ENCODE measurements around the gene CFAP73. TPM values are rescaled to one million over a fixed set of nuclear protein-coding genes. Genes with fewer than 3 reads are reported as not detected.

CFAP73 gene
- total and polyA plus RNA-seq, 10 of the 15 experiments (the other 5 are each of a cell fraction or from before 2014, with no cell fraction given), result 0.18 TPM; not detected in 9

GRCh38 chr12:113202300-113203075 lies 53.0 kb downstream of the CFAP73 start (continued):
- TF ChIP-seq ZNF592 (IDR thresholded peaks at IDR 0.05), result no peak
- TF ChIP-seq NR2C1 (IDR thresholded peaks at IDR 0.05), result no peak

- peak; percentile 0; the same call in 1 of the 3 replicates for ATAC-seq
- WGBS (ENCODE audit: insufficient coverage, insufficient replicate concordance, low lambda C conversion rate, missing lambda C conversion rate), result 84% methylated on average over 8 of the region's 8 CpGs
- TF ChIP-seq CBX5 (IDR thresholded peaks at IDR 0.05; ENCODE audit: low read depth) (no peak), NFYA (IDR thresholded peaks at IDR 0.05; ENCODE audit: borderline replicate concordance, low read depth, low read length) (no peak), IKZF1 (conservative IDR thresholded peaks at IDR 0.05) (peak; percentile 38; the same call in 1 of the 2 replicates), SIN3A (IDR thresholded peaks at IDR 0.05; ENCODE audit: low read depth, low read length) (no peak), RELA (IDR thresholded peaks at IDR 0.05; ENCODE audit: borderline replicate concordance, partially characterized antibody) (no peak), ZNF687 (IDR thresholded peaks at IDR 0.05) (0 out of 2 replicates have a peak, but pooled peaks have one; percentile 12), CBFB (IDR thresholded peaks at IDR 0.05; ENCODE audit: low read depth) (0 out of 2 replicates have a peak, but pooled peaks have one; percentile 20), RB1 (IDR thresholded peaks at IDR 0.05; ENCODE audit: borderline replicate concordance) (no peak)
Measured at GRCh38 chr12:113203852-113204760, 54.6 kb downstream of the CFAP73 start.

More at GRCh38 chr12:113203852-113204760, 54.6 kb downstream of the CFAP73 start:
- Histone ChIP-seq H3K4me2 (ENCODE audit: control insufficient read depth, insufficient read depth) (no peak overlapping the region), H3K4me3 (no peak overlapping the region), H4K20me1 (ENCODE audit: control insufficient read depth, insufficient read depth) (no peaks in the 10 kb centered on the region), H3K27me3 (replicated peaks in 1 of 2; ENCODE audit: control insufficient read depth in 2 of 2, insufficient read depth in 2 of 2, low read length in 1 of 2) (no peaks in the 10 kb centered on the region), H2AFZ (ENCODE audit: control insufficient read depth, low read depth, low read length) (no peak overlapping the region), H3K79me2 (ENCODE audit: control insufficient read depth, insufficient read depth, low read length) (no peaks in the 10 kb centered on the region), H3K4me1 (ENCODE audit: control insufficient read depth, insufficient read depth, low read length) (peaks cover 34% of the 10 kb centered on the region), H3K9me3 (replicated peaks; ENCODE audit: control insufficient read depth, insufficient read depth, low read length) (no peaks in the 10 kb centered on the region), H3K36me3 (ENCODE audit: control insufficient read depth in 2 of 2, insufficient read depth in 2 of 2, low read length in 1 of 2) (no peaks in the 10 kb centered on the region), H3K9ac (ENCODE audit: control insufficient read depth, insufficient read depth, low read length) (no peak overlapping the region), H3K27ac (ENCODE audit: control insufficient read depth, insufficient read depth) (peak overlapping the region; percentile 27)
- in situ Hi-C loops (cut with MboI), result loop anchor here (25.0 kb wide), 1 partner anchor 1767 kb away; no protein-coding TSS in a partner anchor
- CTCF ChIA-PET, result interaction anchor here (0.8 to 3.5 kb wide), 12 partner anchors 9 to 221 kb away, joined by 3 to 15 read pairs (median 3); partner anchors contain the start of genes DDX54, RITA1 and SDSL
- BruUV-seq (replicated peaks), result no TSS peak
- no peak for FAIRE-seq
- SMC1A ChIA-PET (ENCODE audit: uncharacterized antibody, unreplicated experiment), result interaction anchor here (0.5 to 6.1 kb wide), 10 partner anchors 9 to 108 kb away, joined by 3 to 50 read pairs (median 6); partner anchors contain the start of gene TPCN1
- intact Hi-C loops (cut with micrococcal nuclease; ENCODE audit: unreplicated experiment), result no loop called here
- RAD21 ChIA-PET (ENCODE audit: unreplicated experiment), result interaction anchor here (0.6 to 3.3 kb wide), 10 partner anchors 13 to 221 kb away, joined by 3 to 33 read pairs (median 4); partner anchors contain the start of gene TPCN1
- DNase-seq (ENCODE audit: low read depth, low spot score), result no peak
- POLR2A ChIA-PET, result interaction anchor here (0.6 to 3.4 kb wide), 14 partner anchors 8 to 122 kb away, joined by 3 to 30 read pairs (median 3); partner anchors contain the start of gene TPCN1
